ENCODE data around the gene MGAT1. TPM values are rescaled to one million over a fixed set of nuclear protein-coding genes. Genes with fewer than 3 reads are reported as not detected.

Gene MGAT1
- total RNA-seq, 1 experiment from 2014 or later: 49.9 TPM

DNA sequence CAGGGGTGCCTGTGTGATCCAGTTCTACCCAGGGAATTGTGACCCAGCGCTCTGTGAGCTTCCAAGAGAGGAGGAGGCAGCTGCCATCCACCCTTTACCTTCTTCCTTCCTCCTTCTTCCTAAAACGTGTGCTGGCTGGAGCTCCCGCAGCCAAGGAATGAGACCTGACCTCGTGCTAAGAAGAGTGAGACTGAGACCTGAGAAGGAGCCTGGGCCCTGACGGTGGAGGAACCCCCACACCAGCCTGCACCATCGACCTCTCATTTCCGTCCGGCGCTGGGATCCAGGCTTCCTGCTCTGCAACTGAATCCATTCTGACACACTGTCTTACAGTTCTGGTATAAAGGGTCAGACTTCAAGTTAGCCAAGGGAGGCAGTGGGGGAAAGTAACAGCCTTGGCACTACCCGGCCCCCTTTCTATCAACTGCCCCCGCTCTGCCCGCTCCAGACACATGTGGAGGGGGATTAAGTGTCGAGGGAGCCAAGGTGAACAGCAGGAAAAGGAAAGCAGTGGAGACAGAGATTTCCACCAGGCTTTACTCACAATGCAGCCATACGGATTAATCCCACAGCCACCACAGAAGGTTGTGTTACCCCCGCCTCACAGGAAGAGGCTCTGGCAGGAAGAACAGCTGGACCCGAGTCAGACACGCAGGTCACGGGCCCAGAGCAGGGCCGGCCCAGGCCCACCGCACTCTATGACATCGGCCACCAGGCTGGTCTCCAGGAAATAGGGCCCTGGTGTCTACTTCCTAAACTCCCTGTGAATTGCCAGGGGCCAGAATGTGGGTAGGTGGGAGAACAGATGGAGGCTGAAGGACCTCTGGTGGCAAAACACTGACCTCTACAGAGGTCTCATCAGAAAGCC lies 15.8 kb downstream of the MGAT1 start:
- Histone ChIP-seq H3K36me3 (ENCODE audit: insufficient read depth, low read length, poor library complexity, severe bottlenecking) (peaks cover 8% of the 10 kb centered on the region), H3K27ac (ENCODE audit: low read depth, low read length, poor library complexity, severe bottlenecking) (no peak overlapping the region), H3K27me3 (replicated peaks; ENCODE audit: insufficient read depth, low read depth, low read length, poor library complexity) (no peaks in the 10 kb centered on the region), H3K4me1 (ENCODE audit: insufficient read depth, low read length, poor library complexity, severe bottlenecking) (no peaks in the 10 kb centered on the region), H3K4me3 (ENCODE audit: low read depth, low read length, poor library complexity, severe bottlenecking) (no peak overlapping the region), H3K9me3 (ENCODE audit: low read depth, low read length, poor library complexity, severe bottlenecking) (no peaks in the 10 kb centered on the region)
- intact Hi-C loops (cut with micrococcal nuclease; ENCODE audit: unreplicated experiment): loop anchor here (10.0 kb wide), 1 partner anchor 368 kb away; no protein-coding TSS in a partner anchor
- DNase-seq (ENCODE audit: low spot score): no peak
- TF ChIP-seq EZH2 (IDR thresholded peaks at IDR 0.05; ENCODE audit: borderline replicate concordance, low read depth, low read length, poor library complexity, severe bottlenecking): no peak
- TF ChIP-seq, protein P1, sequence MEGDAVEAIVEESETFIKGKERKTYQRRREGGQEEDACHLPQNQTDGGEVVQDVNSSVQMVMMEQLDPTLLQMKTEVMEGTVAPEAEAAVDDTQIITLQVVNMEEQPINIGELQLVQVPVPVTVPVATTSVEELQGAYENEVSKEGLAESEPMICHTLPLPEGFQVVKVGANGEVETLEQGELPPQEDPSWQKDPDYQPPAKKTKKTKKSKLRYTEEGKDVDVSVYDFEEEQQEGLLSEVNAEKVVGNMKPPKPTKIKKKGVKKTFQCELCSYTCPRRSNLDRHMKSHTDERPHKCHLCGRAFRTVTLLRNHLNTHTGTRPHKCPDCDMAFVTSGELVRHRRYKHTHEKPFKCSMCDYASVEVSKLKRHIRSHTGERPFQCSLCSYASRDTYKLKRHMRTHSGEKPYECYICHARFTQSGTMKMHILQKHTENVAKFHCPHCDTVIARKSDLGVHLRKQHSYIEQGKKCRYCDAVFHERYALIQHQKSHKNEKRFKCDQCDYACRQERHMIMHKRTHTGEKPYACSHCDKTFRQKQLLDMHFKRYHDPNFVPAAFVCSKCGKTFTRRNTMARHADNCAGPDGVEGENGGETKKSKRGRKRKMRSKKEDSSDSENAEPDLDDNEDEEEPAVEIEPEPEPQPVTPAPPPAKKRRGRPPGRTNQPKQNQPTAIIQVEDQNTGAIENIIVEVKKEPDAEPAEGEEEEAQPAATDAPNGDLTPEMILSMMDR (conservative IDR thresholded peaks at IDR 0.05; ENCODE audit: low read depth, low read length): no peak
- POLR2A ChIA-PET (ENCODE audit: low non-redundant PET): no interaction called here
- CTCF ChIA-PET: interaction anchor here (0.5 kb wide), 1 partner anchor 24 kb away, joined by 4 read pairs; no protein-coding TSS in a partner anchor
- no TSS peak for BruUV-seq (replicated peaks)

DNA sequence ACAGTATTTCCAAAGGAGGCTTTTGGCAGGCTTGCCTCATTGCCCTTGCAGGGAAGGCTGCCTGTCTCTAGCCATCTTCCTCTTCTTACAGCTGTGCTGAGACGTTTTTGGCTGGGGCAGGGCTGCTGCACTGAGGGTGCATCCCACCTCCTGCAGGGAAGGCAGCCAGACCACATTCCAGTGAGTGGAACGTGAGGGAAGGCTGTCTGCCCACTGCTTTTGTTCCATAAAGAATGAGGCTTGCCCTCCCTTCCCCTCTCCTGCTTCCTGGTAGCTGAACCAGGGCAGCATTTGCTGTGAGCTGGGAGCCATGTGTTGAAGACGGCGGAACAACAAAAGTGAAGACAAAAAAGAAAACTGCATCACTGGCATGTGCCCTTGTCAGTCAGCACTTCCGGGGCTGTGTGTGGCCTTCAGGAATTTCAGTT lies 16.8 kb downstream of the MGAT1 start:
- TF ChIP-seq, protein P1 (conservative IDR thresholded peaks at IDR 0.05; ENCODE audit: low read depth, low read length): no peak
- TF ChIP-seq EZH2 (IDR thresholded peaks at IDR 0.05; ENCODE audit: borderline replicate concordance, low read depth, low read length, poor library complexity, severe bottlenecking): no peak
- DNase-seq (ENCODE audit: low spot score): peak; percentile 7
- no peak overlapping the region for H3K27ac ChIP-seq (ENCODE audit: low read depth, low read length, poor library complexity, severe bottlenecking)
- intact Hi-C loops (cut with micrococcal nuclease; ENCODE audit: unreplicated experiment): loop anchor here (10.0 kb wide), 1 partner anchor 369 kb away; no protein-coding TSS in a partner anchor
- no TSS peak for BruUV-seq (replicated peaks)
- CTCF ChIA-PET: no interaction called here
- no peaks in the 10 kb centered on the region for H3K9me3 ChIP-seq (ENCODE audit: low read depth, low read length, poor library complexity, severe bottlenecking)
- H3K27me3 ChIP-seq (replicated peaks; ENCODE audit: insufficient read depth, low read depth, low read length, poor library complexity): no peaks in the 10 kb centered on the region
- H3K4me3 ChIP-seq (ENCODE audit: low read depth, low read length, poor library complexity, severe bottlenecking): no peak overlapping the region
- peaks cover 3% of the 10 kb centered on the region for H3K36me3 ChIP-seq (ENCODE audit: insufficient read depth, low read length, poor library complexity, severe bottlenecking)
- POLR2A ChIA-PET (ENCODE audit: low non-redundant PET): no interaction called here
- H3K4me1 ChIP-seq (ENCODE audit: insufficient read depth, low read length, poor library complexity, severe bottlenecking): no peaks in the 10 kb centered on the region

DNA sequence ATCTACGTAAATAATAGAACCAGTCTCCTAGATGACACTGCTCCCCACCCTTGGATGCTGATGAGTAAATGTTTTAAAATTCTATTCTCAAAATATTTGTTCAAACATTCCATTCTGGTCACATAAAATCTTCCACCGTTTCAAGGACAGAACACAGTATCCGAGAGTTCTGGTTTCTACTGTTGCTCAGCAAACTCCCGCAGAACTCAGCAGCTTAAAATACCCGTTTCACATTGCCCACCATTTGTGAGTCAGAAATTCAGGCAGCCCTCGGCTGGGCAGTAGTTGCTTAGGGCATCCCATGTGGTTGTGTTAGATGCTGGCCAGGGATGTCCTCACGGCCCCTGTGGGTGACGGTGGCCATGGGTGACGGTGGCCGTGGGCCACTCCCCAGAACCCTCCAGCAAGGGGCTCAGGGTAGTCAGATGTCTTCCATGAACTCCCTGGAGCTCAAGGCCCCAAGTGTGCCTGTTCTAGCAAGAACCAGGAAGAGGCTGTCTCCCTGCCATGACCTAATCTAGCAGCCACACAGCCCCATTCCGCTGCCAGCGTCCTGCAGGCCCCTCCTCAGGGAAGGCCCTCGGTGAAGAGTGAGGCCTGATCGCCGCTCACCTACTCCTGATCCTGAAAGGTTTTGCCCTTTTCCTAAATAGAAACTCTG lies 17.4 kb downstream of the MGAT1 start:
- TF ChIP-seq, protein P1 (conservative IDR thresholded peaks at IDR 0.05; ENCODE audit: low read depth, low read length): no peak
- TF ChIP-seq EZH2 (IDR thresholded peaks at IDR 0.05; ENCODE audit: borderline replicate concordance, low read depth, low read length, poor library complexity, severe bottlenecking): no peak
- POLR2A ChIA-PET (ENCODE audit: low non-redundant PET): no interaction called here
- BruUV-seq (replicated peaks): no TSS peak
- H3K36me3 ChIP-seq (ENCODE audit: insufficient read depth, low read length, poor library complexity, severe bottlenecking): no peaks in the 10 kb centered on the region
- CTCF ChIA-PET: interaction anchor here (1.2 kb wide), 1 partner anchor 399 kb away, joined by 6 read pairs; no protein-coding TSS in a partner anchor
- no peaks in the 10 kb centered on the region for H3K27me3 ChIP-seq (replicated peaks; ENCODE audit: insufficient read depth, low read depth, low read length, poor library complexity)
- intact Hi-C loops (cut with micrococcal nuclease; ENCODE audit: unreplicated experiment): loop anchor here (10.0 kb wide), 1 partner anchor 370 kb away; no protein-coding TSS in a partner anchor
- no peaks in the 10 kb centered on the region for H3K9me3 ChIP-seq (ENCODE audit: low read depth, low read length, poor library complexity, severe bottlenecking)
- no peak overlapping the region for H3K4me3 ChIP-seq (ENCODE audit: low read depth, low read length, poor library complexity, severe bottlenecking)
- no peaks in the 10 kb centered on the region for H3K4me1 ChIP-seq (ENCODE audit: insufficient read depth, low read length, poor library complexity, severe bottlenecking)
- DNase-seq (ENCODE audit: low spot score): no peak
- no peak overlapping the region for H3K27ac ChIP-seq (ENCODE audit: low read depth, low read length, poor library complexity, severe bottlenecking)

Data from A673 (cell line).